ENCODE results near the gene BCL2L11. TPM values are rescaled to one million over a fixed set of nuclear protein-coding genes. Genes with fewer than 3 reads are reported as not detected.
A peak's percentile ranks its signal among the peaks of the same experiment; 100 is the strongest.
"Not testable (repeated sequence)": the region's sequence is repeated elsewhere in the genome, so short reads cannot be mapped to it uniquely, and the experiment has no call there.

BCL2L11 gene, protein sequence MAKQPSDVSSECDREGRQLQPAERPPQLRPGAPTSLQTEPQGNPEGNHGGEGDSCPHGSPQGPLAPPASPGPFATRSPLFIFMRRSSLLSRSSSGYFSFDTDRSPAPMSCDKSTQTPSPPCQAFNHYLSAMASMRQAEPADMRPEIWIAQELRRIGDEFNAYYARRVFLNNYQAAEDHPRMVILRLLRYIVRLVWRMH
- 3.7 TPM in 2 replicates for total RNA-seq

GRCh38 chr2:111120253-111121027, at the start of gene BCL2L11:
BCL2L11 (plus strand) TSS chr2:111120914; CDS start chr2:111123746, 2,832 bp downstream.
- Histone ChIP-seq H3K4me3 (ENCODE audit: low read depth, low read length) (peak within 1 kb of the TSS; percentile 94), H3K27me3 (ENCODE audit: control insufficient read depth, insufficient read depth, low read length) (peaks cover 1% of the 10 kb centered on the region), H3K36me3 (ENCODE audit: control insufficient read depth, insufficient read depth, low read length) (peaks cover 4% of the 10 kb centered on the region)
- no peak for FAIRE-seq
- peak; percentile 81 for DNase-seq (ENCODE audit: low read depth)
- peak; percentile 1 for TF ChIP-seq CTCF (IDR thresholded peaks at IDR 0.05; ENCODE audit: insufficient read depth, low read length, severe bottlenecking)

DNA sequence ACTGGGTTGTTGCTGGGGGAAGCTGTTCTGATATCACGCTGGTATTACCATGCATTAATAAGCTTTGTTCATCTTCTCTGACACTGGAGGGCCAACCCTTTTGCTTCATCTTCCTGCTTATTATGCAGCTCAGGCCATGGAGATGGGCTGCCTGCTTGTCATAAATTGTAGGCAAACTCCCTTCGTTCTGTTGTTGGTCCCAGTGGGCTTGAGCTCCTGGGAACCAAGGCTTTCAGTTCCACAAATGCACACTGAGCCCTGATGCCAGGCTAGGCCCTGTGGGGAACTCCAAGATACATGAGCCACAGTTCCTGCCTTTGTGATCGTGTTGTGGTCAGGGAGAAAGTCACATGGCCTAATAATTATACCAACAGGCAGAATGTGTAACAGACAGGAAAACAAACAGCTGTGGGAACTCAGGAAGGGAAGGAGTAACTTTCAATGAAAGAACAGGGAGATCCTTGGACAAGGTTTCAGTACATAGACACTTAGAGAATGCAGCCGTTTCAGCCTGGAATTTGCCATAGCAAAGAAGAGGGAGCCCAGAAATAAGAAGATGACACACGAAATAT, 49.0 kb upstream of the BCL2L11 start:
- no peaks in the 10 kb centered on the region for H3K27me3 ChIP-seq (ENCODE audit: control insufficient read depth, insufficient read depth, low read length)
- no peak overlapping the region for H3K4me3 ChIP-seq (ENCODE audit: low read depth, low read length)
- TF ChIP-seq CTCF (IDR thresholded peaks at IDR 0.05; ENCODE audit: insufficient read depth, low read length, severe bottlenecking), result no peak
- H3K36me3 ChIP-seq (ENCODE audit: control insufficient read depth, insufficient read depth, low read length), result no peaks in the 10 kb centered on the region
- peak; percentile 52 for FAIRE-seq
- DNase-seq (ENCODE audit: low read depth), result peak; percentile 82

DNA sequence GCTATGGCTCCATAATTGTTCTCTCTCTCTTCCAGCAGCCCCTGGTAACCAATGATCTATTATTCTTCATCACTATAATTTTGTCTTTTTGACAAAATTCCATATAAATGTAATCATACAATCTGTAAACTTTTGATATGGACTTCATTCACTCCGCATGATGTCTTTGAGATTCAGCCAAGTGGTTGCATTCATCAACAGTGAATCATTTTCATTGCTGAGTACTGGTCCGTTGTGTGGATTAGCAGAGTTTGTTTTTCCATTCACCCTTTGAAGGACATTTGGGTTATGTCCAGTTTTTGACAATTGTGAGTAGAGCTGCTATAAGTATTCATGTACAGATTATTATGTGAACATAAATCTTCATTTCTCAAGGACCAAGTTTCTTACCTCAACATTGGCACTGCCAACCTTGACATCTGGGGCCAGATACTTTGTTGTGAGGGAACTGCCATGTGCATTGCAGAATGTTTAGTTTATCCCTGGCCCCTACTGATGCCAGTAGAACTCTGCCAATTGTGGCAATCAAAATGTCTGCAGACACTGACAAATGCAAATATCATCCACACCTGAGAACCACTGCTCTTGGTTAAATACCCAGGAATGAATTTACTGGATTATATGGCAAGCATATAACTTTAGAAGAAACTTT, 48.4 kb upstream of the BCL2L11 start:
- DNase-seq (ENCODE audit: low read depth), result peak; percentile 78
- Histone ChIP-seq H3K4me3 (ENCODE audit: low read depth, low read length) (no peak overlapping the region), H3K36me3 (ENCODE audit: control insufficient read depth, insufficient read depth, low read length) (no peaks in the 10 kb centered on the region), H3K27me3 (ENCODE audit: control insufficient read depth, insufficient read depth, low read length) (no peaks in the 10 kb centered on the region)
- TF ChIP-seq CTCF (IDR thresholded peaks at IDR 0.05; ENCODE audit: insufficient read depth, low read length, severe bottlenecking), result no peak
- FAIRE-seq, result no peak

DNA sequence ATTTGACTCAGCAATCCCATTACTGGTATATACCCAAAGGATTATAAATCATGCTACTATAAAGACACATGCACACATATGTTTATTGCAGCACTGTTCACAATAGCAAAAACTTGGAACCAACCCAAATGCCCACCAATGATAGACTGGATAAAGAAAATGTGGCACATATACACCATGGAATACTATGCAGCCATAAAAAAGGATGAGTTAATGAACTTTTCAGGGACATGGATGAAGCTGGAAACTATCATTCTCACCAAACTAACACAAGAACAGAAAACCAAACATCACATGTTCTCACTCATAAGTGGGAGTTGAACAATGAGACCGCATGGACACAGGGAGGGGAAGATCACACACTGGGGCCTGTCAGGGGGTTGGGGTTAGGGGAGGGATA, 38.1 kb upstream of the BCL2L11 start:
- H3K27me3 ChIP-seq (ENCODE audit: control insufficient read depth, insufficient read depth, low read length); DNase-seq (ENCODE audit: low read depth); FAIRE-seq: not testable (repeated sequence)

GRCh38 chr2:111091811-111092211, 28.9 kb upstream of the BCL2L11 start:
- no peak for FAIRE-seq
- peaks cover 1% of the 10 kb centered on the region for H3K27me3 ChIP-seq (ENCODE audit: control insufficient read depth, insufficient read depth, low read length)

More for the DNA sequence above, 38.1 kb upstream of the BCL2L11 start:
- H3K4me3 ChIP-seq (ENCODE audit: low read depth, low read length); H3K36me3 ChIP-seq (ENCODE audit: control insufficient read depth, insufficient read depth, low read length): not testable (repeated sequence)

More at GRCh38 chr2:111091811-111092211, 28.9 kb upstream of the BCL2L11 start:
- Histone ChIP-seq H3K36me3 (ENCODE audit: control insufficient read depth, insufficient read depth, low read length) (no peaks in the 10 kb centered on the region), H3K4me3 (ENCODE audit: low read depth, low read length) (no peak overlapping the region)
- no peak for TF ChIP-seq CTCF (IDR thresholded peaks at IDR 0.05; ENCODE audit: insufficient read depth, low read length, severe bottlenecking)
- no peak for DNase-seq (ENCODE audit: low read depth)

All from bronchial epithelial cell (primary cell).